A549 (cell line): ENCODE measurements around the gene SH3RF3. TPM values are rescaled to one million over a fixed set of nuclear protein-coding genes. Genes with fewer than 3 reads are reported as not detected.

ENCODE experiments used
- ATAC-seq, 2 experiments: fragments of 200-7000 bp in 1 of 2; fragments of >200 bp in 1 of 2; cut with Nextera tagmentation in 1 of 2; cut with Tn5 transposase in 1 of 2; 3 replicates each; pipeline versions ENCODE4 v1.8.0 to v1.9.1; 2018 to 2020; ENCODE audit warnings: mild to moderate bottlenecking in 1 of 2, moderate library complexity in 1 of 2
- CTCF ChIA-PET: fragments of 300-600 bp; sonication (Branson Sonifier 250); formaldehyde crosslinking; extraction: SDS; loops from one replicate; lab custom pipeline; 2021; ENCODE audit warnings: antibody characterized with exemption, inconsistent platforms; lab: Yijun Ruan, JAX
- POLR2A ChIA-PET: fragments of 350-600 bp; formaldehyde crosslinking; extraction: SDS; loops from one replicate; lab custom pipeline; 2021; ENCODE audit warnings: antibody characterized with exemption, inconsistent platforms; lab: Yijun Ruan, JAX
- DNase-seq, 2 experiments: peaks; one replicate each; pipeline versions ENCODE4 v3.0.0 to v3.0.0-alpha.2; 2011 to 2016; ENCODE audit warnings: low read depth in 1 of 2, low spot score in 1 of 2
- FAIRE-seq: peaks from 2 replicates; lab custom pipeline; 2011; peaks lifted over from hg19 to GRCh38; lab: Jason Lieb, UNC
- H3K27ac ChIP-seq, 2 experiments: fragments of >200 bp; sonication (Bioruptor Twin); formaldehyde crosslinking; 3 replicates each; pipeline ENCODE4 v1.5.1; 2016 to 2017
- H3K4me1 ChIP-seq: fragments of >200 bp; sonication (Bioruptor Twin); formaldehyde crosslinking; 3 replicates; pipeline ENCODE4 v1.6.1; 2016
- H3K4me2 ChIP-seq: fragments of >200 bp; sonication (Bioruptor Twin); formaldehyde crosslinking; 3 replicates; pipeline ENCODE4 v1.6.1; 2016
- H3K4me3 ChIP-seq: fragments of >200 bp; sonication (Bioruptor Twin); formaldehyde crosslinking; 3 replicates; pipeline ENCODE4 v1.5.1; 2016
- H3K9me3 ChIP-seq: fragments of >200 bp; sonication (Bioruptor Twin); formaldehyde crosslinking; 3 replicates; pipeline ENCODE4 v1.6.1; 2016
- CBX8 ChIP-seq: fragments of 200-600 bp; sonication (generic); IDR thresholded peaks from 2 replicates; pipeline ENCODE4 v1.6.1; 2016
- CEBPB ChIP-seq, 2 experiments: fragments of >200 bp in 1 of 2; sonication (Bioruptor Twin) in 1 of 2; formaldehyde crosslinking in 1 of 2; IDR thresholded peaks; 2 replicates each; pipeline ENCODE4 v1.6.1; 2012 to 2016
- EHMT2 ChIP-seq: fragments of 200-600 bp; sonication (generic); IDR thresholded peaks from 2 replicates; pipeline ENCODE4 v1.6.1; 2016; ENCODE audit warnings: antibody characterized with exemption, low read depth, mild to moderate bottlenecking, moderate library complexity
- FOXS1 ChIP-seq: fragments of 250-450 bp; sonication (Bioruptor Pico); IDR thresholded peaks from 2 replicates; pipeline ENCODE4 v1.5.0; 2020; ENCODE audit warnings: mild to moderate bottlenecking, moderate library complexity
- GATA3 ChIP-seq: IDR thresholded peaks from 2 replicates; pipeline ENCODE4 v1.6.1; 2012; ENCODE audit warnings: borderline replicate concordance
- HOXA7 ChIP-seq: fragments of 250-450 bp; sonication (Bioruptor Pico); IDR thresholded peaks from 2 replicates; pipeline ENCODE4 v1.5.0; 2020; ENCODE audit warnings: mild to moderate bottlenecking, moderate library complexity
- KDM1A ChIP-seq: fragments of 200-600 bp; sonication (generic); IDR thresholded peaks from 2 replicates; pipeline ENCODE4 v1.6.1; 2016; ENCODE audit warnings: low read depth, mild to moderate bottlenecking
- KDM5A ChIP-seq: fragments of 200-600 bp; sonication (generic); IDR thresholded peaks from 2 replicates; pipeline ENCODE4 v1.6.1; 2016; ENCODE audit warnings: antibody characterized with exemption, mild to moderate bottlenecking
- MAZ ChIP-seq: fragments of 150-350 bp; IDR thresholded peaks from 2 replicates; pipeline ENCODE4 v1.6.1; 2014; ENCODE audit warnings: antibody characterized with exemption, low read depth, low read length, borderline replicate concordance
- MYC ChIP-seq: IDR thresholded peaks from 2 replicates; pipeline ENCODE4 v1.6.1; 2012; ENCODE audit warnings: mild to moderate bottlenecking, inconsistent platforms, low read length, improper control_type of control experiment, borderline replicate concordance
- NR3C1 ChIP-seq: fragments of >200 bp; sonication (Bioruptor Twin); formaldehyde crosslinking; IDR thresholded peaks from 3 replicates; pipeline ENCODE4 v1.6.1; 2017
- POLR2A ChIP-seq: IDR thresholded peaks from 2 replicates; pipeline ENCODE4 v1.6.1; 2012; ENCODE audit warnings: mild to moderate bottlenecking, low read length
- RCOR1 ChIP-seq: fragments of 150-350 bp; IDR thresholded peaks from 2 replicates; pipeline ENCODE4 v1.6.1; 2014; ENCODE audit warnings: antibody characterized with exemption, low read length, low read depth
- SMC3 ChIP-seq: fragments of >200 bp; sonication (Bioruptor Twin); formaldehyde crosslinking; IDR thresholded peaks from 3 replicates; pipeline ENCODE4 v1.6.1; 2018; ENCODE audit warnings: inconsistent platforms
- SREBF2 ChIP-seq: fragments of 450-650 bp; IDR thresholded peaks from 2 replicates; pipeline ENCODE4 v1.6.1; 2014; ENCODE audit warnings: mild to moderate bottlenecking, moderate library complexity
- TFCP2L1 ChIP-seq: fragments of 250-450 bp; sonication (Bioruptor Pico); IDR thresholded peaks from 2 replicates; pipeline ENCODE4 v1.5.0; 2021; ENCODE audit warnings: mild to moderate bottlenecking
- TP53 ChIP-seq: fragments of 250-450 bp; sonication (Bioruptor Pico); IDR thresholded peaks from 2 replicates; pipeline ENCODE4 v1.5.0; 2021; ENCODE audit warnings: mild to moderate bottlenecking, moderate library complexity
- ZFP36 ChIP-seq: fragments of 450-650 bp; IDR thresholded peaks from 2 replicates; pipeline ENCODE4 v1.6.1; 2014; ENCODE audit warnings: borderline replicate concordance; ENCODE audit not compliant: partially characterized antibody
- ZNF302 ChIP-seq: fragments of 250-450 bp; sonication (Bioruptor Pico); IDR thresholded peaks from 2 replicates; pipeline ENCODE4 v1.9.0; 2021; ENCODE audit warnings: inconsistent platforms, mild to moderate bottlenecking, moderate library complexity
- ZSCAN20 ChIP-seq: fragments of 250-450 bp; sonication (Bioruptor Pico); IDR thresholded peaks from 2 replicates; pipeline ENCODE4 v1.8.0; 2022; ENCODE audit warnings: mild to moderate bottlenecking, moderate library complexity
- WGBS: methylation state at CpG from one replicate; pipeline ENCODE4 v1.1.6; 2017; ENCODE audit errors: missing lambda C conversion rate; 5-methylcytosine and 5-hydroxymethylcytosine counted together
- polyA plus RNA-seq, 4 experiments: library from polyadenylated mRNA; depleted of rRNA in 3 of 4; stranded (reverse); fragments of >200 nt; fragmentation: RNase III in 1 of 4; extraction: RNeasy Plus Mini Kit Qiagen cat#74134 plus additional on column Dnase treatment in 1 of 4; gene quantifications; 2 replicates in 3 of 4; 3 replicates in 1 of 4; pipeline ENCODE4 v1.2.3, GENCODE V29; 2011 to 2017
- TF ChIP-seq, protein P1 (sequence below): fragments of 250-450 bp; sonication (Bioruptor Pico); IDR thresholded peaks from 2 replicates; pipeline ENCODE4 v1.5.0; 2020; ENCODE audit warnings: low read depth, mild to moderate bottlenecking, moderate library complexity
- TF ChIP-seq, protein P2 (sequence below): fragments of 450-650 bp; IDR thresholded peaks from 2 replicates; pipeline ENCODE4 v1.6.1; 2014; ENCODE audit warnings: antibody characterized with exemption
- TF ChIP-seq, protein P3 (sequence below): fragments of >200 bp; sonication (Bioruptor Twin); formaldehyde crosslinking; IDR thresholded peaks from 3 replicates; pipeline ENCODE4 v1.5.1; 2016
- TF ChIP-seq, protein P4 (sequence below): IDR thresholded peaks from 2 replicates; pipeline ENCODE4 v1.6.1; 2012
- TF ChIP-seq, protein P5 (sequence below): fragments of 200-600 bp; sonication (generic); IDR thresholded peaks from 2 replicates; pipeline ENCODE4 v1.6.1; 2016; ENCODE audit warnings: antibody characterized with exemption, mild to moderate bottlenecking, moderate library complexity

Gene SH3RF3
- polyA plus RNA-seq, 2 of the 4 experiments (the other 2 are of a cell fraction) = 0.04 to 0.21 TPM

DNA sequence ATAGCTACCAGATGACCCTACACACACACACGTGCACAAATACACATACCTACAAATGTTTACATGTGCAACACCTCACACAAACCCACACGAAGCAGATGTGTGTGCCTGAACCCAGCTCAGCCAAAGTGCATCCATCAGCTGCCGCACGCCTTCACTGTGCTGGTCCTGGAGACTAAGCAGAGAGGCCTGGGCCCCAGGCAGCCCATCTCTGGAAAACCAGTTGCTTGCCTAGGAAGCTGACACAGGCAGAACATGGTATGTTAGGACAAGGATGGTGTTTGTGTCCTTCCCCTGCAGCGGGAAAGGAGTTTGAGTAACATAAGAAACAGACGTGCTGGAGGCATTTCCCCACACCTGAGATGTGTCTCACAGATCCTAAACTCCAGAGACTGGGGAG is 398.1 kb downstream of the SH3RF3 start (continued):
- no peak for TF ChIP-seq KDM1A
- no peak for TF ChIP-seq FOXS1 (CRISPR knock-in tag)
- TF ChIP-seq MAZ = no peak
- TF ChIP-seq RCOR1 = no peak
- TF ChIP-seq ZSCAN20 (CRISPR knock-in tag) = no peak
- no peak for TF ChIP-seq SMC3
- TF ChIP-seq, protein P1, sequence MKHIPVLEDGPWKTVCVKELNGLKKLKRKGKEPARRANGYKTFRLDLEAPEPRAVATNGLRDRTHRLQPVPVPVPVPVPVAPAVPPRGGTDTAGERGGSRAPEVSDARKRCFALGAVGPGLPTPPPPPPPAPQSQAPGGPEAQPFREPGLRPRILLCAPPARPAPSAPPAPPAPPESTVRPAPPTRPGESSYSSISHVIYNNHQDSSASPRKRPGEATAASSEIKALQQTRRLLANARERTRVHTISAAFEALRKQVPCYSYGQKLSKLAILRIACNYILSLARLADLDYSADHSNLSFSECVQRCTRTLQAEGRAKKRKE (CRISPR knock-in tag) = no peak
- no peak for TF ChIP-seq CEBPB (IDR thresholded peaks at IDR 0.05)
- TF ChIP-seq GATA3 = no peak
- no peak for TF ChIP-seq TFCP2L1
- no peak for TF ChIP-seq SREBF2

DNA sequence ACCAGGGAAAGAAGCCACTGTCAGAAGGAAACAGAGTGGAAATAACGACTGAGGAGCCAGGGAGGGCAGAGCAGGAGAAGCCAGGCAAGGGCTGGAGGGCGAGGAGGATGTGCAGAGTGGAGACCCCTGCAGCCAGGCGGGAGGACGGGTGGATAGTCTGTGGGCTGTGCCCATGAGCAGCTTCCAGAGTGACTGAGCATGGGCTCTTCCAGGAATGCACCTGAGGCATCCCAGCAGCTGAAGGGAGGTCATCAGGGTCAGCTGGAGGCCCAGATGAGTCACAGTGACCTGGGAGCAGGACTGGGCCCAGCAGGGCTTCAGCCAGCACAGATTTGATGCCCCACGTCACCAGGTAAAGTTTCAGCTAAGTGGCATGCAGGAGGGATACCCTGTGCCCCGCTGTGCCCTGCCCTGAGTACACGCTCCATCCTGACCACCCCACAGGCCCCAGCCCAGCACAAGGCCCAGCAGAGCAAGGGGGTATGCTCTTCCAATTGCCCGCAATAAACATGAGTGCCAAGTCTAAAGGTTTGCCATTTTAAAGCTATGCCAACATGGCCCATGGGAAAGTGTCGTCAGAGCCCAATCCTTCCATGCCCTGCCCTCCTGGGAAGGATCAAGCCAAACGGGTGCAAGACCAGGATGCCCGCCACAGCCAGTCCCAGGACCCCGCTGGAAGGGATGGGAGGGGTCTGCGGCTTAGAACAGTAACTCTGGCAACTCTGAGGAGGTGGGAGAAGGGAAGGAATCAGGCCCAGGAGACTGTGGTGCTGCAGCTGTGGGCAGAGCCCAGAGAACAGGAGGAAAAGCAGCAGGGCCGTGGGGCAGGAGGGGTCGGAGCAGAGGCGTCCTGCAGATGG is 399.1 kb downstream of the SH3RF3 start:
- CTCF ChIA-PET = interaction anchor here (1.0 to 2.4 kb wide), 4 partner anchors 16 to 208 kb away, joined by 3 to 11 read pairs (median 5); no protein-coding TSS in a partner anchor
- FAIRE-seq = no peak

DNA sequence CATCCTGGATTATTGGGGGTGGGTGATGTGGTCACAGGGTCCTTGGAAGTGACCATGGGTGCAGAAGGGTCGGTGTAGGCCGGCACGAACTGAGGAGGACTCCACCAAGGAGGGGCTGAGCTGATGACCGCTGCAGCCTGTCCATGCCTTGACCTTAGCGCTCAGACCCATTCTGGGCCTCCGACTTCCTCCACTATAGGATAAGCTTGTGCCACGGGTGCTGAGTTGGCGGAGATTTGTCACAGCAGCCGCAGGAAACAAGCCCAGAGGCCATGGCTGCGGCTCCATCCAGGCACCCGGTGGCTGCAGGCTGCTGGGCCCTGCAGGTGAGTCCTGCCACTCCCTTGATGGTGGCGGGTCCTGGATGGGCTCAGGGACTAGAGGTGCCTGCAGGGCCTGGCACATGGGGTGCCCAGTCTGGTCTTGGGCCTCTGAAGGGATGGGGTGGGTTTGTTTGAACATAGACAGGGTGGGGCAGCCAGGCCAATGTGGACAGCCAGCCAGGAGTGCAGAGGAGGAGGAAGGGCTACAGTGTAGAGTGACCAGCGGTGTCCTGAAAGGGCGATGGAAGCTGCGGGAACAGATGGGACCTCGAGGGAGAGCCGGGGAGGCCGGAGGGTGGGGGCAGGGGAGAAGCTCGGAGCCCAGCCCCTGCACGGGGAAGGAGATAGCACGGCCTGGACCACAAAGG is 400.0 kb downstream of the SH3RF3 start:
- no peak for DNase-seq

More for the DNA sequence above, 399.1 kb downstream of the SH3RF3 start:
- 72% methylated on average over 10 of the region's 16 CpGs for WGBS
- Histone ChIP-seq H3K4me1 (no peaks in the 10 kb centered on the region), H3K4me2 (no peak overlapping the region), H3K9me3 (no peaks in the 10 kb centered on the region), H3K27ac (no peak overlapping the region), H3K4me3 (no peak overlapping the region)
- POLR2A ChIA-PET = no interaction called here
- no peak for DNase-seq
- TF ChIP-seq ZFP36 = no peak
- TF ChIP-seq, protein P2, sequence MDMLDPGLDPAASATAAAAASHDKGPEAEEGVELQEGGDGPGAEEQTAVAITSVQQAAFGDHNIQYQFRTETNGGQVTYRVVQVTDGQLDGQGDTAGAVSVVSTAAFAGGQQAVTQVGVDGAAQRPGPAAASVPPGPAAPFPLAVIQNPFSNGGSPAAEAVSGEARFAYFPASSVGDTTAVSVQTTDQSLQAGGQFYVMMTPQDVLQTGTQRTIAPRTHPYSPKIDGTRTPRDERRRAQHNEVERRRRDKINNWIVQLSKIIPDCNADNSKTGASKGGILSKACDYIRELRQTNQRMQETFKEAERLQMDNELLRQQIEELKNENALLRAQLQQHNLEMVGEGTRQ = no peak
- no peak for TF ChIP-seq CBX8
- no peak for TF ChIP-seq NR3C1
- no peak for ATAC-seq

More for the DNA sequence above, 400.0 kb downstream of the SH3RF3 start:
- H3K4me1 ChIP-seq = no peaks in the 10 kb centered on the region
- ChIA-PET CTCF (interaction anchor here (1.0 to 2.4 kb wide), 6 partner anchors 11 to 207 kb away, joined by 3 to 11 read pairs (median 5); no protein-coding TSS in a partner anchor), POLR2A (no interaction called here)
- FAIRE-seq (no peak), ATAC-seq (no peak)
- no peaks in the 10 kb centered on the region for H3K9me3 ChIP-seq
- H3K4me2 ChIP-seq = no peak overlapping the region
- H3K4me3 ChIP-seq = no peak overlapping the region
- no peak overlapping the region for H3K27ac ChIP-seq
- WGBS = 90% methylated on average over 17 of the region's 21 CpGs
- TF ChIP-seq, protein P3, sequence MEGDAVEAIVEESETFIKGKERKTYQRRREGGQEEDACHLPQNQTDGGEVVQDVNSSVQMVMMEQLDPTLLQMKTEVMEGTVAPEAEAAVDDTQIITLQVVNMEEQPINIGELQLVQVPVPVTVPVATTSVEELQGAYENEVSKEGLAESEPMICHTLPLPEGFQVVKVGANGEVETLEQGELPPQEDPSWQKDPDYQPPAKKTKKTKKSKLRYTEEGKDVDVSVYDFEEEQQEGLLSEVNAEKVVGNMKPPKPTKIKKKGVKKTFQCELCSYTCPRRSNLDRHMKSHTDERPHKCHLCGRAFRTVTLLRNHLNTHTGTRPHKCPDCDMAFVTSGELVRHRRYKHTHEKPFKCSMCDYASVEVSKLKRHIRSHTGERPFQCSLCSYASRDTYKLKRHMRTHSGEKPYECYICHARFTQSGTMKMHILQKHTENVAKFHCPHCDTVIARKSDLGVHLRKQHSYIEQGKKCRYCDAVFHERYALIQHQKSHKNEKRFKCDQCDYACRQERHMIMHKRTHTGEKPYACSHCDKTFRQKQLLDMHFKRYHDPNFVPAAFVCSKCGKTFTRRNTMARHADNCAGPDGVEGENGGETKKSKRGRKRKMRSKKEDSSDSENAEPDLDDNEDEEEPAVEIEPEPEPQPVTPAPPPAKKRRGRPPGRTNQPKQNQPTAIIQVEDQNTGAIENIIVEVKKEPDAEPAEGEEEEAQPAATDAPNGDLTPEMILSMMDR = no peak
- TF ChIP-seq CEBPB (IDR thresholded peaks at IDR 0.05) (no peak), ZSCAN20 (CRISPR knock-in tag) (no peak), TP53 (CRISPR knock-in tag) (no peak), NR3C1 (no peak), EHMT2 (no peak), KDM1A (no peak), FOXS1 (CRISPR knock-in tag) (no peak), ZNF302 (CRISPR knock-in tag) (no peak), RCOR1 (no peak), HOXA7 (CRISPR knock-in tag) (no peak), KDM5A (no peak), MYC (no peak), CBX8 (no peak), POLR2A (no peak), ZFP36 (no peak)
- TF ChIP-seq, protein P4, sequence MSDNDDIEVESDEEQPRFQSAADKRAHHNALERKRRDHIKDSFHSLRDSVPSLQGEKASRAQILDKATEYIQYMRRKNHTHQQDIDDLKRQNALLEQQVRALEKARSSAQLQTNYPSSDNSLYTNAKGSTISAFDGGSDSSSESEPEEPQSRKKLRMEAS = no peak
- TF ChIP-seq, protein P5, sequence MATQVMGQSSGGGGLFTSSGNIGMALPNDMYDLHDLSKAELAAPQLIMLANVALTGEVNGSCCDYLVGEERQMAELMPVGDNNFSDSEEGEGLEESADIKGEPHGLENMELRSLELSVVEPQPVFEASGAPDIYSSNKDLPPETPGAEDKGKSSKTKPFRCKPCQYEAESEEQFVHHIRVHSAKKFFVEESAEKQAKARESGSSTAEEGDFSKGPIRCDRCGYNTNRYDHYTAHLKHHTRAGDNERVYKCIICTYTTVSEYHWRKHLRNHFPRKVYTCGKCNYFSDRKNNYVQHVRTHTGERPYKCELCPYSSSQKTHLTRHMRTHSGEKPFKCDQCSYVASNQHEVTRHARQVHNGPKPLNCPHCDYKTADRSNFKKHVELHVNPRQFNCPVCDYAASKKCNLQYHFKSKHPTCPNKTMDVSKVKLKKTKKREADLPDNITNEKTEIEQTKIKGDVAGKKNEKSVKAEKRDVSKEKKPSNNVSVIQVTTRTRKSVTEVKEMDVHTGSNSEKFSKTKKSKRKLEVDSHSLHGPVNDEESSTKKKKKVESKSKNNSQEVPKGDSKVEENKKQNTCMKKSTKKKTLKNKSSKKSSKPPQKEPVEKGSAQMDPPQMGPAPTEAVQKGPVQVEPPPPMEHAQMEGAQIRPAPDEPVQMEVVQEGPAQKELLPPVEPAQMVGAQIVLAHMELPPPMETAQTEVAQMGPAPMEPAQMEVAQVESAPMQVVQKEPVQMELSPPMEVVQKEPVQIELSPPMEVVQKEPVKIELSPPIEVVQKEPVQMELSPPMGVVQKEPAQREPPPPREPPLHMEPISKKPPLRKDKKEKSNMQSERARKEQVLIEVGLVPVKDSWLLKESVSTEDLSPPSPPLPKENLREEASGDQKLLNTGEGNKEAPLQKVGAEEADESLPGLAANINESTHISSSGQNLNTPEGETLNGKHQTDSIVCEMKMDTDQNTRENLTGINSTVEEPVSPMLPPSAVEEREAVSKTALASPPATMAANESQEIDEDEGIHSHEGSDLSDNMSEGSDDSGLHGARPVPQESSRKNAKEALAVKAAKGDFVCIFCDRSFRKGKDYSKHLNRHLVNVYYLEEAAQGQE = no peak
- TF ChIP-seq, all 56 proteins: peak for 0
